Measurements from ENCODE around the gene BCAR3.
A peak's percentile ranks its signal among the peaks of the same experiment; 100 is the strongest.

Gene BCAR3

GRCh38 chr1:93581917-93582850, 99.5 kb downstream of the BCAR3 start:
- TF ChIP-seq ZFX (IDR thresholded peaks at IDR 0.05; ENCODE audit: borderline replicate concordance) = no peak
- no peak for TF ChIP-seq CTCF (IDR thresholded peaks at IDR 0.05)
- peak overlapping the region; percentile 77 for H3K27ac ChIP-seq

GRCh38 chr1:93579891-93580290, 101.7 kb downstream of the BCAR3 start:
- H3K27ac ChIP-seq = peak overlapping the region; percentile 77

GRCh38 chr1:93578911-93579825, 102.5 kb downstream of the BCAR3 start:
- H3K27ac ChIP-seq = peak overlapping the region; percentile 77
- TF ChIP-seq ZFX (IDR thresholded peaks at IDR 0.05; ENCODE audit: borderline replicate concordance) (no peak), CTCF (IDR thresholded peaks at IDR 0.05) (no peak)

More at GRCh38 chr1:93579891-93580290, 101.7 kb downstream of the BCAR3 start:
- TF ChIP-seq ZFX (IDR thresholded peaks at IDR 0.05; ENCODE audit: borderline replicate concordance) = no peak
- TF ChIP-seq CTCF (IDR thresholded peaks at IDR 0.05) = no peak

GRCh38 chr1:93578433-93578830, 103.2 kb downstream of the BCAR3 start:
- H3K27ac ChIP-seq = peak overlapping the region; percentile 77

GRCh38 chr1:93577536-93578432, 103.9 kb downstream of the BCAR3 start:
- TF ChIP-seq ZFX (IDR thresholded peaks at IDR 0.05; ENCODE audit: borderline replicate concordance) (no peak), CTCF (IDR thresholded peaks at IDR 0.05) (no peak)
- no peak overlapping the region for H3K27ac ChIP-seq

More at GRCh38 chr1:93578433-93578830, 103.2 kb downstream of the BCAR3 start:
- TF ChIP-seq ZFX (IDR thresholded peaks at IDR 0.05; ENCODE audit: borderline replicate concordance) (no peak), CTCF (IDR thresholded peaks at IDR 0.05) (no peak)

GRCh38 chr1:93576746-93577145, 104.9 kb downstream of the BCAR3 start:
- TF ChIP-seq ZFX (IDR thresholded peaks at IDR 0.05; ENCODE audit: borderline replicate concordance) = no peak
- no peak for TF ChIP-seq CTCF (IDR thresholded peaks at IDR 0.05)

More at GRCh38 chr1:93576746-93577145, 104.9 kb downstream of the BCAR3 start:
- no peak overlapping the region for H3K27ac ChIP-seq

Data from 22Rv1 (cell line).